Neural cell (in vitro differentiated cells): ENCODE data around the gene AMFR.

Source experiments
- EZH2 ChIP-seq: fragments of 200-600, 300-800 bp; shearing (Covaris generic), sonication (generic); IDR thresholded peaks from 2 replicates; pipeline ENCODE4 v1.6.1; 2014; ENCODE audit warnings: antibody characterized with exemption, low read length, borderline replicate concordance, mild to moderate bottlenecking; ENCODE audit not compliant: insufficient read depth, poor library complexity, severe bottlenecking
- TF ChIP-seq, protein P1 (sequence below): fragments of 450-650 bp; IDR thresholded peaks from 2 replicates; pipeline ENCODE4 v1.5.1; 2014; ENCODE audit warnings: antibody characterized with exemption, mild to moderate bottlenecking, moderate library complexity; ENCODE audit not compliant: poor library complexity, severe bottlenecking

DNA sequence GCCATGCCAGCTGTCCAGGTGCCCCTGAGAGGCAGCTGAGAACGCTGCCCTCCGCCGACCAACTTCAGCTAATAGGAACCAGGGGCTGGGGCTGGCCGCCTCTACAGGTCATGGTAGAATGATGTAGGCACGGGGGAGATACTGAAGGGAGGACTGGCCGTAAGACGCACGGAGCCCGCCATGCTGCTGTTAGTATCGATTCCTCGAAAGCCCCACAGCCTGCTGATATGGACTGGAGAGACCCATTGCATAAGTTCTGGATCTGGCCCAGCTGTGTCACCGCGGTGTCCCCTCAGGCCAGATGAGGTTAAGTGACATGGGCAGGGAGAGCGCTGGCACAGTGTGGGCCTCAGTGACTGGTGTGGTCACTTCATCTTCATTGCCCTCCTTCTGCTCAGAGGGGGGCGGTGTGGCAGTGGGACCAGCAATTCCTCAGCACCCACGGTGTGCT, 75.6 kb downstream of the AMFR start:
- TF ChIP-seq EZH2: no peak
- TF ChIP-seq, protein P1, sequence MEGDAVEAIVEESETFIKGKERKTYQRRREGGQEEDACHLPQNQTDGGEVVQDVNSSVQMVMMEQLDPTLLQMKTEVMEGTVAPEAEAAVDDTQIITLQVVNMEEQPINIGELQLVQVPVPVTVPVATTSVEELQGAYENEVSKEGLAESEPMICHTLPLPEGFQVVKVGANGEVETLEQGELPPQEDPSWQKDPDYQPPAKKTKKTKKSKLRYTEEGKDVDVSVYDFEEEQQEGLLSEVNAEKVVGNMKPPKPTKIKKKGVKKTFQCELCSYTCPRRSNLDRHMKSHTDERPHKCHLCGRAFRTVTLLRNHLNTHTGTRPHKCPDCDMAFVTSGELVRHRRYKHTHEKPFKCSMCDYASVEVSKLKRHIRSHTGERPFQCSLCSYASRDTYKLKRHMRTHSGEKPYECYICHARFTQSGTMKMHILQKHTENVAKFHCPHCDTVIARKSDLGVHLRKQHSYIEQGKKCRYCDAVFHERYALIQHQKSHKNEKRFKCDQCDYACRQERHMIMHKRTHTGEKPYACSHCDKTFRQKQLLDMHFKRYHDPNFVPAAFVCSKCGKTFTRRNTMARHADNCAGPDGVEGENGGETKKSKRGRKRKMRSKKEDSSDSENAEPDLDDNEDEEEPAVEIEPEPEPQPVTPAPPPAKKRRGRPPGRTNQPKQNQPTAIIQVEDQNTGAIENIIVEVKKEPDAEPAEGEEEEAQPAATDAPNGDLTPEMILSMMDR: no peak
